ENCODE measurements around the gene LRFN3.

DNA sequence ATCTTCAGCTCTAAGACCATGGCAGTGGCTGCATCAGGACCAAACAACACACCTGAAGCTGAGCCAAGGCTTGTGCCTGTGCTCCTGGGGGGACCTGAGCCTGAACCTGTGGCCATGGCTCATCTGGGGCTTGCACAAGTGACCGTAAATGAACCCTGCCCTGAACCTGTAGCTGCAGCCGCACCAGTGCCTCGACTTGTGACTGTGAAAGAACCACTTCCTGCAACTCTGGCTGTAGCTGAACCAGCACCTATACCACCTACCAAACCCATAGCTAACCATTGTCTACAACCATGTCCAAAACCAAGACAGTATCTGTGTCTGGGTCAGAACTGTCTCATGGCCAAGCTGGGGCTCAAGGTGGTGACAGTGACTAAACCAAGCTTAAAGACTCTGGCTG, 30.6 kb downstream of the LRFN3 start:
- TF ChIP-seq LEF1 (IDR thresholded peaks at IDR 0.05; ENCODE audit: borderline replicate concordance) (no peak), ELF4 (IDR thresholded peaks at IDR 0.05) (no peak), L3MBTL2 (conservative IDR thresholded peaks at IDR 0.05) (no peak), BHLHE40 (IDR thresholded peaks at IDR 0.05; ENCODE audit: borderline replicate concordance) (no peak), FOXK2 (IDR thresholded peaks at IDR 0.05) (no peak), ZNF384 (IDR thresholded peaks at IDR 0.05) (no peak)
